Upper lobe of left lung (tissue), 4 donors: ENCODE results near the gene LETMD1.

ENCODE experiments used
- CTCF ChIP-seq, 6 experiments: fragments of 450-650 bp in 4 of 6; fragments of 200-600 bp in 2 of 6; sonication (generic) in 2 of 6; IDR thresholded peaks; one replicate each; pipeline ENCODE4 v1.5.1; 2016 to 2019; ENCODE audit warnings: antibody characterized with exemption in 6 of 6
- EP300 ChIP-seq, 4 donors: sonication (generic); formaldehyde crosslinking; IDR thresholded peaks; one replicate each; pipeline ENCODE4 v1.5.1; 2017; ENCODE audit warnings: antibody characterized with exemption in 4 of 4, control low read depth in 2 of 4
- POLR2A ChIP-seq, 4 donors: fragments of 450-650 bp; IDR thresholded peaks; one replicate each; pipeline ENCODE4 v1.5.1; 2016 to 2017; ENCODE audit warnings: antibody characterized with exemption in 4 of 4, mild to moderate bottlenecking in 2 of 4

GRCh38 chr12:51028813-51029150, 19.3 kb upstream of the LETMD1 start:
- TF ChIP-seq CTCF (IDR thresholded peaks at IDR 0.05): no peak
- no peak for TF ChIP-seq POLR2A (IDR thresholded peaks at IDR 0.05)
- TF ChIP-seq EP300 (IDR thresholded peaks at IDR 0.05): no peak
